ENCODE data around the gene FABP3. TPM values are rescaled to one million over a fixed set of nuclear protein-coding genes. Genes with fewer than 3 reads are reported as not detected.
A peak's percentile ranks its signal among the peaks of the same experiment; 100 is the strongest.

FABP3 gene
- total RNA-seq, 1 experiment from 2014 or later: not detected

- H3K4me1 ChIP-seq (replicated peaks; ENCODE audit: insufficient read depth): peaks cover 18% of the 10 kb centered on the region
- TF ChIP-seq CTCF (conservative IDR thresholded peaks at IDR 0.05): peak; percentile 51
- TF ChIP-seq EZH2 (IDR thresholded peaks at IDR 0.05; ENCODE audit: low read depth): no peak
- intact Hi-C loops (cut with micrococcal nuclease; ENCODE audit: unreplicated experiment): no loop called here
- POLR2A ChIA-PET (ENCODE audit: unreplicated experiment): interaction anchor here (0.6 kb wide), 1 partner anchor 116 kb away, joined by 3 read pairs; no protein-coding TSS in a partner anchor
- H3K9me3 ChIP-seq (ENCODE audit: insufficient read depth, low read depth): no peaks in the 10 kb centered on the region
- no peaks in the 10 kb centered on the region for H4K20me1 ChIP-seq (ENCODE audit: insufficient read depth)
- peak overlapping the region; percentile 36; the same call in 1 of the 2 replicates for H3K4me2 ChIP-seq
- no peak for DNase-seq
- H3F3A ChIP-seq (ENCODE audit: insufficient read depth, low read depth): peaks cover 17% of the 10 kb centered on the region
- H3K79me2 ChIP-seq (ENCODE audit: low read depth): no peaks in the 10 kb centered on the region
- CTCF ChIA-PET: interaction anchor here (1.1 to 1.4 kb wide), 2 partner anchors 23 to 25 kb away, joined by 4 read pairs; no protein-coding TSS in a partner anchor
- H2AFZ ChIP-seq: no peak overlapping the region
- H3K36me3 ChIP-seq (ENCODE audit: low read depth): no peaks in the 10 kb centered on the region
- no peaks in the 10 kb centered on the region for H3K9me2 ChIP-seq (ENCODE audit: insufficient read depth)
- peak overlapping the region; percentile 12; the same call in 1 of the 2 replicates for H3K27ac ChIP-seq
- H3K27me3 ChIP-seq (ENCODE audit: insufficient read depth, low read depth): no peaks in the 10 kb centered on the region
- H3K4me3 ChIP-seq: no peak overlapping the region
- BruUV-seq (replicated peaks): no TSS peak
Observed at GRCh38 chr1:31396633-31397351, 23.9 kb upstream of the FABP3 start.

- Histone ChIP-seq H3K4me1 (replicated peaks; ENCODE audit: insufficient read depth) (peaks cover 30% of the 10 kb centered on the region), H3K4me3 (peak overlapping the region; percentile 33; the same call in 1 of the 2 replicates), H3K9me3 (ENCODE audit: insufficient read depth, low read depth) (no peaks in the 10 kb centered on the region), H3K36me3 (ENCODE audit: low read depth) (no peaks in the 10 kb centered on the region), H3F3A (ENCODE audit: insufficient read depth, low read depth) (peaks cover 27% of the 10 kb centered on the region), H3K27ac (no peak overlapping the region), H2AFZ (peak overlapping the region; percentile 71), H3K79me2 (ENCODE audit: low read depth) (no peaks in the 10 kb centered on the region), H3K4me2 (peak overlapping the region; percentile 70), H4K20me1 (ENCODE audit: insufficient read depth) (no peaks in the 10 kb centered on the region), H3K27me3 (ENCODE audit: insufficient read depth, low read depth) (no peaks in the 10 kb centered on the region), H3K9me2 (ENCODE audit: insufficient read depth) (no peaks in the 10 kb centered on the region)
- intact Hi-C loops (cut with micrococcal nuclease; ENCODE audit: unreplicated experiment): loop anchor here (1.0 kb wide), 4 partner anchors 21 to 395 kb away; partner anchors contain the start of gene FABP3
- TF ChIP-seq EZH2 (IDR thresholded peaks at IDR 0.05; ENCODE audit: low read depth) (no peak), CTCF (conservative IDR thresholded peaks at IDR 0.05) (peak; percentile 78)
- ChIA-PET POLR2A (ENCODE audit: unreplicated experiment) (interaction anchor here (0.6 to 0.7 kb wide), 3 partner anchors 11 to 272 kb away, joined by 3 to 7 read pairs (median 5); no protein-coding TSS in a partner anchor), CTCF (interaction anchor here (0.5 to 2.4 kb wide), 7 partner anchors 19 to 676 kb away, joined by 3 to 12 read pairs (median 6); partner anchors contain the start of genes FABP3 and SERINC2)
- DNase-seq: peak; percentile 76 to 88
- no TSS peak for BruUV-seq (replicated peaks)
Observed at GRCh38 chr1:31394584-31395193, 21.8 kb upstream of the FABP3 start.

GRCh38 chr1:31393463-31393862 lies 20.6 kb upstream of the FABP3 start:
- H3K36me3 ChIP-seq (ENCODE audit: low read depth): no peaks in the 10 kb centered on the region
- POLR2A ChIA-PET (ENCODE audit: unreplicated experiment): interaction anchor here (0.7 kb wide), 1 partner anchor 310 kb away, joined by 3 read pairs; no protein-coding TSS in a partner anchor
- BruUV-seq (replicated peaks): no TSS peak

More at GRCh38 chr1:31393463-31393862, 20.6 kb upstream of the FABP3 start:
- peaks cover 29% of the 10 kb centered on the region for H3F3A ChIP-seq (ENCODE audit: insufficient read depth, low read depth)
- peaks cover 34% of the 10 kb centered on the region for H3K4me1 ChIP-seq (replicated peaks; ENCODE audit: insufficient read depth)
- H3K4me3 ChIP-seq: no peak overlapping the region
- no peak for DNase-seq
- intact Hi-C loops (cut with micrococcal nuclease; ENCODE audit: unreplicated experiment): no loop called here
- no peaks in the 10 kb centered on the region for H4K20me1 ChIP-seq (ENCODE audit: insufficient read depth)
- no peak for TF ChIP-seq CTCF (conservative IDR thresholded peaks at IDR 0.05)
- no peak for TF ChIP-seq EZH2 (IDR thresholded peaks at IDR 0.05; ENCODE audit: low read depth)
- H3K27me3 ChIP-seq (ENCODE audit: insufficient read depth, low read depth): no peaks in the 10 kb centered on the region
- H3K4me2 ChIP-seq: no peak overlapping the region
- no peaks in the 10 kb centered on the region for H3K9me2 ChIP-seq (ENCODE audit: insufficient read depth)
- no peaks in the 10 kb centered on the region for H3K79me2 ChIP-seq (ENCODE audit: low read depth)
- H3K9me3 ChIP-seq (ENCODE audit: insufficient read depth, low read depth): no peaks in the 10 kb centered on the region
- CTCF ChIA-PET: interaction anchor here (0.7 to 2.4 kb wide), 2 partner anchors 24 to 28 kb away, joined by 11 to 12 read pairs; no protein-coding TSS in a partner anchor
- no peak overlapping the region for H2AFZ ChIP-seq
- H3K27ac ChIP-seq: no peak overlapping the region

Measured in PC-9 (cell line).